GM18498 (cell line): ENCODE data around the gene FLT3.
A peak's percentile ranks its signal among the peaks of the same experiment; 100 is the strongest.

ENCODE experiments used
- ATAC-seq: cut with Tn5 transposase; IDR thresholded peaks from one replicate; pipeline ENCODE4 v1.9.1; 2021; ENCODE audit warnings: mild to moderate bottlenecking, moderate library complexity; ENCODE audit not compliant: unreplicated experiment

FLT3 gene

GRCh38 chr13:27963491-27963890 is 136.9 kb downstream of the FLT3 start:
- no peak for ATAC-seq

DNA sequence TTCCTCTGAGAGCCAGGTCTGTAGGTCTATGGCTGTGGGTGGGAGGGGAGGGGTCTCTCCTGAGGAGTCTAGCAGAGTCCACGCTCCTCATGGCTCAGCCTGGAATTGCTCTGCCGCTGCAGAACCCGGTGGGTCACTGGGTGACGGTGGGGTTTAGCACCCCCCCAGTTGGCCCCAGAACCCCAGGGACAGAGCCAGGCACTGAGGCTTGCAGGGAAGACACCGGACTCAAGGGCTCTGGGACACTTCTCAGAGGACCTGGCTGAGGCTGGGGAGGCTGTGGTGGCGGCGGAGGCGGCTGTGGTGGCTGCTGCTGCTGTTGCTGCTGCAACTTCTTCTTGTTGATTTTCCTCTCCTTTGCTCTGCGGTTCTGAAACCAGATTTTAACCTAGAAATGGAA is 137.4 kb downstream of the FLT3 start:
- no peak for ATAC-seq

DNA sequence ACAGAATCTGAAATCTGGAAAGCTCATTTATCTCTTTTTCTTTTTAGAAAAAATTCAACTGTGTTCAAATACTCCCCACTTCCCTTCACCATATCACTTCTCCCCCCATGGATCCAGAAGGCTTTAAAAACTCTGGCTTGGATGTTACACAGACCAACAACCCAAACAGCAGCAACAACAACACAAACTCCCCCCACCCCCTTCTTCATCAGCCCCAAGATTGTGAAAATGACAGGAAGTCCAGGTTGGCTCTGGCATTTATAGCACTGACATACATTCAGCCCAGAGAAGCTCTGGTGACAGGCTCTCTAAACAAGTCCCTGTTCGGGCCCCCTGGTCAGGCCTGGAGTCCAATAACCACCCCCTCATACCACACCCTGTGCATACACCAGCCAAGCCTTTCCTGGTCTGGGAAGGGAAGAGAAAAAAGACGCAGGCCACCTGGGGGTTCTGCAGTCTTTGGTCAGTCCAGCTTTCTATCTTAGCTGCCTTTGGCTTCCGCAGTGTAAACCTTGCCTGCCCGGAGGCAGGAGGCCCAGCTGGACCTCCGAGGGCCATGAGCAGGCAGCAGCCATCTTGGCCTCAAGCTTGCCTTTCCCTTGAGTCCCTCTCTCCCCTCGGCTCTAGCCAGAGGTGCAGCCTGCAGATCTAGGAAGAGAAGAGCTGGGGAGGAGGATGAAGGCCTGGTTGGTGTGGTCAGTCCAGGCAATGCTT is 138.1 kb downstream of the FLT3 start:
- ATAC-seq: no peak

- no peak for ATAC-seq
Measured at GRCh38 chr13:27961227-27962085, 138.9 kb downstream of the FLT3 start.

DNA sequence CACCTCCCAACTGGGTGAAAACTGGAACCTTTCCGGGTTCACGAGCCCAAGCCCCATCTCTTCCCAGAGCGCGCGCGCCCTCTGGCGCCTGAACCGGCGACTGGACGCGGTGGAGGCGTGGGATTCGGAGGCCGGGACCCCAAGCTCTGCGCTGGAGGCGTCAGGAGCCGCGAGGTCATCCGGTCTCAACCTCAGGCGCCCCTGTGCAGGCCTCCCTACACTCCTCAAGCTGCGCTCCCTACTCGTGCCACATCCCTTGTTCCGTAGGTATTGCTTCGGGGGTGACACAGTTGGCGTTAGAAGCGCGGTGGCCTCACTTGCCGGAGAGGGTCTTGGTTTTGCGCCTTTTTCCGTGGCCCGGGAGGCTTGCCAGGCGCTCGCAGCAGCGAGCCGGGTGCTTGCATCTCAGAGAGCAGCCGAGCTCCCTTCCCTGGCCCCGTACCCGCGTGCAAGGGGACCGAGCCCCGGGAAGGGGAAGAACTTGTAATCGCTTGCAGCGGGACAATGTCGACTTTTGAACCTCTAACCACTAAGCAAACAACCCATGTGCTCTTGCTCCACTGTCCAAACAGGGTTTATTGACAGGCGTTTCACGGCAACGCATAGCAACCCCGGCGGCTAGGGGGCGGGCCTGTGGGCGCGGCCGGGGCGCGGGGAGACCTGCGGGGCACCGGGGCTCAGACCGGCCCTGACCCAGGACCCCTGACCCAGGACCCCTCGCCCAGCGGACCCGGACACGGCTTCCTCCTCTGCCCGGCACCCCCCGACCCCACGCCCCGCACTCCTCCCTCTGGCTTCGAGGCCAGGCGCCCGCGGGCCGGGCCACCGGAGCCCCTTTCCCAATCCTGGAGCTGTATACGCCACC is 139.8 kb downstream of the FLT3 start:
- peak; percentile 69 for ATAC-seq

DNA sequence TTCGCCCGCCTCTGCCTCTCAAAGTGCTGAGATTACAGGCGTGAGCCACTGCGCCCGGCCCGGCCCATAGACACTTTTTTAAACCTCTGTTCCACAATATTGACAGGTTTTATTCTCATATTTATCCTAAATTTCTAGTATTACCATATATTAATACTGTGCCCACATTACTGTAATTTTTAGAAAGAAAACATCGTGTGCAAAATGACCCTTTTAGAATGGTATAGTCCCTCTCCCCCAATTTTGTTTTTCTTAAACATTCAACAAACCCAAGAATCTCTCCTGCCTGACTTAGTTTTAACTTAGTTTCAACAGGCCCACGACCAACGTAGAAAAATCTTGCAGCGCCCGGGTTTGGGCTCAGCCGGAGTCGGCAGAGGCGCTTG is 140.4 kb downstream of the FLT3 start:
- ATAC-seq: no peak

DNA sequence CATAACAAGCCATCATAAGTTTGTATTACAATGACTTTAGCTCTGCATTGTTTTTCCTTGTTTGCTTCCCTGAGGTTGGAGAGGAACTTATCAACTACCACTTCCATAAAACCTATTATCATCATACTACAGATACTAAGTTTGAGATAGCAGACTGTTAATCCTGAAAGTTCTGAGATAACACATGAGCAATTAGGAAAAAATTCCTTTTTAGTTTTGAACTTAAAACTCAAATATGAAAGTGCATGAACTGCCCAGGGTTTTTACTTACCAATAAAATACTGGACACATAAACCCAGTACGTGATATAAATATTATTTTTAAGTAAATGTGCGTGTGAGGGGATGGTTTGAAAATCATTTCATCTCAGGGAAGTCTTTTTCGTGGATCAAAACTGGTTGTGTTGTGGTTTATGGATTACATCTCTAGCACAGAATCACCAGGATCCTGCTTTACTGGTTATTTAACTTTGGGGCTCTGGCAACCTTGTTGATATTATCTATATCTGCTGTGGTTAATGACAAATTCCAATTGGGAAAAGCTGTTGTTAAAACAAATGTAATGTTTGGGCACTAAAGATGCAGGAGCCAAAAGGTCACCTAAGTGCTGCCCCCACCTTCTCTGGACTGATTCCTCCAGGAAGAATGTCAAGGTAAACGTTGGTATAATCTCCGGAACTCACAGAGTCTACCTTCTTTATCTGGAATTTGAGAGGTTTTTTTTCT is 143.6 kb downstream of the FLT3 start:
- ATAC-seq: no peak

- no peak for ATAC-seq
Measured at GRCh38 chr13:27955014-27955591, 145.3 kb downstream of the FLT3 start.

- peak; percentile 32 for ATAC-seq
Measured at GRCh38 chr13:27954406-27954851, 145.9 kb downstream of the FLT3 start.

GRCh38 chr13:27953676-27954405 is 146.5 kb downstream of the FLT3 start:
- peak; percentile 90 for ATAC-seq
